Endothelial cell of umbilical vein (primary cell): Measurements from ENCODE around the gene RASSF6. TPM values are rescaled to one million over a fixed set of nuclear protein-coding genes. Genes with fewer than 3 reads are reported as not detected.

Experiments used
- BruUV-seq: library from RNA; stranded (reverse); fragments of 400-500 nt; replicated peaks from 2 replicates; lab custom pipeline; 2021; lab: Mats Ljungman, UMichigan
- CTCF ChIA-PET: fragments of 300-600, 350-600 bp; sonication (Branson Sonifier 250); formaldehyde crosslinking; loops from one replicate; lab custom pipeline; 2021; ENCODE audit warnings: antibody characterized with exemption, inconsistent platforms; lab: Charles Lee
- POLR2A ChIA-PET: fragments of 300-600, 350-600 bp; sonication (Branson Sonifier 250); formaldehyde crosslinking; loops from one replicate; lab custom pipeline; 2021; ENCODE audit warnings: antibody characterized with exemption, inconsistent platforms; lab: Charles Lee
- DNase-seq: peaks from one replicate; pipeline ENCODE4 v3.0.0-alpha.2; 2011; ENCODE audit warnings: low read depth, low spot score
- FAIRE-seq: peaks from 2 replicates; lab custom pipeline; 2011; peaks lifted over from hg19 to GRCh38; lab: Jason Lieb, UNC
- H2AFZ ChIP-seq: 2 replicates; pipeline ENCODE4 v1.6.0; 2012; ENCODE audit warnings: low read depth, low read length, control low read depth, inconsistent platforms
- H3K27ac ChIP-seq: 2 replicates; pipeline ENCODE4 v1.5.1; 2011; ENCODE audit warnings: low read depth, mild to moderate bottlenecking, control low read depth, low read length, moderate library complexity; ENCODE audit not compliant: insufficient read depth
- H3K27me3 ChIP-seq, 2 experiments: 2 replicates each; pipeline versions ENCODE4 v1.6.0 to v1.6.1; 2011; ENCODE audit warnings: low read length in 2 of 2, mixed read lengths in 1 of 2; ENCODE audit not compliant: control insufficient read depth in 2 of 2, insufficient read depth in 2 of 2
- H3K36me3 ChIP-seq, 2 experiments: 2 replicates in 1 of 2; 3 replicates in 1 of 2; pipeline ENCODE4 v1.5.1; 2011; ENCODE audit warnings: low read length in 2 of 2, mild to moderate bottlenecking in 1 of 2, moderate library complexity in 1 of 2; ENCODE audit not compliant: control insufficient read depth in 2 of 2, insufficient read depth in 2 of 2; ENCODE audit errors: extremely low read depth in 1 of 2
- H3K4me1 ChIP-seq: 3 replicates; pipeline ENCODE4 v1.5.1; 2011; ENCODE audit warnings: mild to moderate bottlenecking, low read length; ENCODE audit not compliant: control insufficient read depth, insufficient read depth; ENCODE audit errors: extremely low read depth
- H3K4me2 ChIP-seq: 2 replicates; pipeline ENCODE4 v1.6.1; 2011; ENCODE audit warnings: low read length, control low read depth, mixed read lengths; ENCODE audit not compliant: insufficient read depth
- H3K4me3 ChIP-seq, 3 experiments: fragments of 200-600 bp in 1 of 3; sonication (generic), shearing (Covaris generic) in 1 of 3; replicated peaks in 1 of 3; 2 replicates each; pipeline ENCODE4 v1.5.1; 2011 to 2016; ENCODE audit warnings: control low read depth in 3 of 3, low read length in 3 of 3, mild to moderate bottlenecking in 2 of 3, inconsistent platforms in 1 of 3, low read depth in 1 of 3, moderate library complexity in 1 of 3; ENCODE audit not compliant: insufficient read depth in 1 of 3
- H3K79me2 ChIP-seq: 2 replicates; pipeline ENCODE4 v1.6.0; 2012; ENCODE audit warnings: low read length, inconsistent platforms; ENCODE audit not compliant: control insufficient read depth, insufficient read depth
- H3K9ac ChIP-seq: replicated peaks from 2 replicates; pipeline ENCODE3; 2011; ENCODE audit warnings: low read length, control low read depth; ENCODE audit not compliant: insufficient read depth; ENCODE audit errors: extremely low read depth
- H3K9me1 ChIP-seq: replicated peaks from 3 replicates; pipeline ENCODE4 v1.6.0; 2011; ENCODE audit warnings: mild to moderate bottlenecking, low read length; ENCODE audit not compliant: control insufficient read depth, insufficient read depth; ENCODE audit errors: extremely low read depth
- H3K9me3 ChIP-seq: replicated peaks from 2 replicates; pipeline ENCODE4 v1.5.1; 2012; ENCODE audit warnings: low read length, inconsistent platforms; ENCODE audit not compliant: control insufficient read depth, insufficient read depth
- H4K20me1 ChIP-seq: replicated peaks from 2 replicates; pipeline ENCODE3; 2011; ENCODE audit warnings: mild to moderate bottlenecking, low read length; ENCODE audit not compliant: control insufficient read depth, insufficient read depth; ENCODE audit errors: extremely low read depth
- EZH2 ChIP-seq: IDR thresholded peaks from 2 replicates; pipeline ENCODE4 v1.6.1; 2012; ENCODE audit warnings: borderline replicate concordance, low read depth, mild to moderate bottlenecking, moderate library complexity, low read length, inconsistent platforms; ENCODE audit not compliant: severe bottlenecking
- FOS ChIP-seq: IDR thresholded peaks from 2 replicates; pipeline ENCODE4 v1.6.1; 2011; ENCODE audit warnings: mild to moderate bottlenecking, low read length, moderate library complexity, borderline replicate concordance; ENCODE audit not compliant: insufficient read depth
- GATA2 ChIP-seq: IDR thresholded peaks from 2 replicates; pipeline ENCODE4 v1.7.0; 2011; ENCODE audit warnings: low read depth, mild to moderate bottlenecking, moderate library complexity, mixed read lengths, low read length; ENCODE audit not compliant: insufficient read length, insufficient read depth
- JUN ChIP-seq: IDR thresholded peaks from 2 replicates; pipeline ENCODE4 v1.6.1; 2011; ENCODE audit warnings: borderline replicate concordance, low read depth; ENCODE audit not compliant: insufficient read length, insufficient read depth
- MAX ChIP-seq: IDR thresholded peaks from 2 replicates; pipeline ENCODE4 v1.6.1; 2011; ENCODE audit not compliant: insufficient read depth, insufficient read length
- MYC ChIP-seq: IDR thresholded peaks from one replicate; pipeline ENCODE4 v1.6.1; 2011; ENCODE audit warnings: mild to moderate bottlenecking, low read depth, low read length
- POLR2A ChIP-seq: IDR thresholded peaks from 2 replicates; pipeline ENCODE4 v1.6.1; 2012; ENCODE audit warnings: low read depth, mild to moderate bottlenecking, control low read depth, low read length
- POLR2AphosphoS5 ChIP-seq: IDR thresholded peaks from 2 replicates; pipeline ENCODE4 v1.6.1; 2012; ENCODE audit warnings: low read depth, mild to moderate bottlenecking, control low read depth, low read length, moderate library complexity; ENCODE audit not compliant: insufficient read depth
- dilution Hi-C: fragments of 300-500 bp; cut with MboI; formaldehyde crosslinking; loops from one replicate; pipeline ENCODE4 v1.15.0; 2019; ENCODE audit warnings: low sequenced_read_pairs; ENCODE audit not compliant: extremely low pct_ligation_motif_present
- intact Hi-C: fragments of 100-400 bp; cut with micrococcal nuclease; formaldehyde crosslinking; loops from one replicate; pipeline ENCODE4 v1.10.0; 2022
- polyA plus RNA-seq, 4 experiments: library from polyadenylated mRNA; depleted of rRNA in 3 of 4; stranded (reverse) in 3 of 4; unstranded in 1 of 4; fragments of >200 nt; gene quantifications; 2 replicates each; pipeline versions ENCODE4 v1.2.1 to v1.2.3, GENCODE V29; 2011 to 2012; ENCODE audit warnings: missing spikeins in 1 of 4
- total RNA-seq: library from RNA; stranded (reverse); gene quantifications from 2 replicates; pipeline ENCODE4 v1.2.3, GENCODE V29; 2021
- TF ChIP-seq, protein P1 (sequence below), 2 donors: IDR thresholded peaks; 1 replicate in 1 of 2; 2 replicates in 1 of 2; pipeline ENCODE4 v1.5.1; 2011; ENCODE audit warnings: low read length in 2 of 2, mild to moderate bottlenecking in 2 of 2, moderate library complexity in 2 of 2, control low read depth in 1 of 2, inconsistent platforms in 1 of 2, low read depth in 1 of 2; ENCODE audit not compliant: insufficient read depth in 1 of 2; ENCODE audit errors: extremely low read depth in 1 of 2

Gene RASSF6
- total and polyA plus RNA-seq, 2 donors (not counting 3 experiments of a cell fraction or from before 2014, with no cell fraction given): not detected

- dilution Hi-C loops: no loop called here
- Histone ChIP-seq H3K9ac (no peak overlapping the region), H3K27me3 (no peaks in the 10 kb centered on the region), H3K4me3 (no peak overlapping the region), H3K27ac (no peak overlapping the region), H3K4me2 (no peak overlapping the region), H3K79me2 (no peaks in the 10 kb centered on the region), H3K9me1 (no peaks in the 10 kb centered on the region), H3K36me3 (no peaks in the 10 kb centered on the region), H3K4me1 (no peaks in the 10 kb centered on the region), H3K9me3 (no peaks in the 10 kb centered on the region), H4K20me1 (no peaks in the 10 kb centered on the region), H2AFZ (no peak overlapping the region)
- intact Hi-C loops: no loop called here
- BruUV-seq: no TSS peak
- ChIA-PET POLR2A (no interaction called here), CTCF (interaction anchor here (1.3 kb wide), 1 partner anchor 33 kb away, joined by 3 read pairs; no protein-coding TSS in a partner anchor)
- TF ChIP-seq MAX: no peak
- TF ChIP-seq EZH2: no peak
- no peak for TF ChIP-seq FOS
- TF ChIP-seq POLR2AphosphoS5: no peak
- no peak for TF ChIP-seq JUN
- no peak for TF ChIP-seq MYC
- TF ChIP-seq, protein P1, sequence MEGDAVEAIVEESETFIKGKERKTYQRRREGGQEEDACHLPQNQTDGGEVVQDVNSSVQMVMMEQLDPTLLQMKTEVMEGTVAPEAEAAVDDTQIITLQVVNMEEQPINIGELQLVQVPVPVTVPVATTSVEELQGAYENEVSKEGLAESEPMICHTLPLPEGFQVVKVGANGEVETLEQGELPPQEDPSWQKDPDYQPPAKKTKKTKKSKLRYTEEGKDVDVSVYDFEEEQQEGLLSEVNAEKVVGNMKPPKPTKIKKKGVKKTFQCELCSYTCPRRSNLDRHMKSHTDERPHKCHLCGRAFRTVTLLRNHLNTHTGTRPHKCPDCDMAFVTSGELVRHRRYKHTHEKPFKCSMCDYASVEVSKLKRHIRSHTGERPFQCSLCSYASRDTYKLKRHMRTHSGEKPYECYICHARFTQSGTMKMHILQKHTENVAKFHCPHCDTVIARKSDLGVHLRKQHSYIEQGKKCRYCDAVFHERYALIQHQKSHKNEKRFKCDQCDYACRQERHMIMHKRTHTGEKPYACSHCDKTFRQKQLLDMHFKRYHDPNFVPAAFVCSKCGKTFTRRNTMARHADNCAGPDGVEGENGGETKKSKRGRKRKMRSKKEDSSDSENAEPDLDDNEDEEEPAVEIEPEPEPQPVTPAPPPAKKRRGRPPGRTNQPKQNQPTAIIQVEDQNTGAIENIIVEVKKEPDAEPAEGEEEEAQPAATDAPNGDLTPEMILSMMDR (IDR thresholded peaks at IDR 0.05; ENCODE audit: extremely low read depth in 1 of 2, insufficient read depth in 1 of 2, low read depth in 1 of 2, low read length in 2 of 2): no peak
- TF ChIP-seq GATA2: no peak
- no peak for TF ChIP-seq POLR2A
- FAIRE-seq (no peak), DNase-seq (no peak)
These were observed 3.0 kb downstream of the RASSF6 start for GRCh38 chr4:73617256-73617655.
